Right lobe of liver (tissue), 6 donors: ENCODE results near the gene PDGFA. TPM values are rescaled to one million over a fixed set of nuclear protein-coding genes. Genes with fewer than 3 reads are reported as not detected.

Experiments
- ATAC-seq, 4 donors: fragments of 200-7000 bp; cut with Tn5 transposase; one replicate each; pipeline ENCODE4 v1.9.1; 2020; ENCODE audit warnings: mild to moderate bottlenecking in 4 of 4, moderate library complexity in 4 of 4
- DNase-seq, 3 donors: peaks; one replicate each; pipeline ENCODE4 v3.0.0-alpha.2; 2020
- H3K27ac ChIP-seq, 3 donors: fragments of 200-600 bp; one replicate each; pipeline ENCODE4 v1.8.0; 2022
- H3K27me3 ChIP-seq, 2 donors: fragments of 200-600 bp; one replicate each; pipeline ENCODE4 v1.8.0; 2022
- H3K36me3 ChIP-seq, 4 donors: fragments of 200-600 bp; sonication (generic) in 1 of 4; one replicate each; pipeline versions ENCODE4 v1.5.1 to v1.8.0; 2017 to 2022; ENCODE audit warnings: control low read depth in 1 of 4
- H3K4me1 ChIP-seq, 4 donors: fragments of 200-600 bp; sonication (generic) in 1 of 4; one replicate each; pipeline versions ENCODE4 v1.5.1 to v1.8.0; 2017 to 2022; ENCODE audit warnings: control low read depth in 1 of 4
- H3K4me3 ChIP-seq, 3 donors: fragments of 200-600 bp; one replicate each; pipeline ENCODE4 v1.8.0; 2022
- H3K9me3 ChIP-seq, 4 donors: fragments of 200-600 bp; sonication (generic) in 1 of 4; one replicate each; pipeline versions ENCODE4 v1.5.1 to v1.8.0; 2017 to 2022; ENCODE audit warnings: control low read depth in 1 of 4
- CTCF ChIP-seq, 4 donors: fragments of 200-600 bp in 3 of 4; fragments of 450-650 bp in 1 of 4; IDR thresholded peaks; one replicate each; pipeline versions ENCODE4 v1.5.1 to v1.8.0; 2016 to 2022; ENCODE audit warnings: antibody characterized with exemption in 4 of 4, mild to moderate bottlenecking in 2 of 4
- POLR2A ChIP-seq: fragments of 450-650 bp; IDR thresholded peaks from one replicate; pipeline ENCODE4 v1.6.1; 2017; ENCODE audit warnings: antibody characterized with exemption, mild to moderate bottlenecking
- WGBS: methylation state at CpG from one replicate; pipeline ENCODE4 v1.1.6; 2018; ENCODE audit warnings: low coverage, low lambda C conversion rate; ENCODE audit not compliant: insufficient coverage; ENCODE audit errors: missing lambda C conversion rate; 5-methylcytosine and 5-hydroxymethylcytosine counted together
- intact Hi-C, 2 donors: fragments of 100-400 bp; cut with DNase I; formaldehyde crosslinking; loops; one replicate each; pipeline versions ENCODE4 v1.11.2 to v1.14.1; 2022
- total RNA-seq, 6 experiments: library from RNA; depleted of rRNA in 2 of 6; stranded (reverse); fragments of >200 nt in 2 of 6; fragmentation: NEBNext Ultra II Directional in 3 of 6; extraction: Animal tissue kit (Norgen Biotek cat#: 25700) in 3 of 6; gene quantifications; one replicate each; pipeline versions ENCODE4 v1.1.0 to v1.2.4, GENCODE V29; 2016 to 2023
- donor health status: DM: no; HTN: yes; CAD: no.
- donor health status: DM: no; HTN: no; CAD: no.
- donor health status: DM: no; HTN: no; CAD: no.
- donor health status: DM: no; HTN: yes; CAD: no.
- donor health status: DM: no; HTN: yes; CAD: no.

Gene PDGFA
- total RNA-seq, 6 experiments from 2014 or later = 2.3 to 20.9 (median 8.4) TPM

- no peaks in the 10 kb centered on the region for H3K36me3 ChIP-seq
- TF ChIP-seq CTCF (IDR thresholded peaks at IDR 0.05) = no peak
- no peak for TF ChIP-seq POLR2A
- no peaks in the 10 kb centered on the region for H3K9me3 ChIP-seq
- WGBS = 80% methylated on average over 1 of the region's 25 CpGs
- H3K4me3 ChIP-seq = no peak overlapping the region
- ATAC-seq (no peak), DNase-seq (peak in 2 of 3 donors; percentile 13 to 46)
- intact Hi-C loops = no loop called here
- no peak overlapping the region for H3K27ac ChIP-seq
- H3K4me1 ChIP-seq = no peaks in the 10 kb centered on the region
- H3K27me3 ChIP-seq = no peaks in the 10 kb centered on the region
Measured at GRCh38 chr7:510782-511281, 8.8 kb downstream of the PDGFA start.

GRCh38 chr7:510131-510481 is 9.5 kb downstream of the PDGFA start:
- Histone ChIP-seq H3K9me3 (no peaks in the 10 kb centered on the region), H3K4me3 (no peak overlapping the region), H3K27me3 (no peaks in the 10 kb centered on the region), H3K4me1 (no peaks in the 10 kb centered on the region), H3K36me3 (no peaks in the 10 kb centered on the region), H3K27ac (no peak overlapping the region)
- ATAC-seq (no peak), DNase-seq (peak in 2 of 3 donors; percentile 11 to 53)
- TF ChIP-seq POLR2A (no peak), CTCF (IDR thresholded peaks at IDR 0.05) (no peak)
- intact Hi-C loops = no loop called here
- 91% methylated on average over 9 of the region's 17 CpGs for WGBS

GRCh38 chr7:509426-510130 is 10.1 kb downstream of the PDGFA start:
- DNase-seq = peak in 2 of 3 donors; percentile 3 to 24
- Histone ChIP-seq H3K4me3 (no peak overlapping the region), H3K27ac (no peak overlapping the region), H3K36me3 (no peaks in the 10 kb centered on the region), H3K27me3 (no peaks in the 10 kb centered on the region), H3K9me3 (no peaks in the 10 kb centered on the region), H3K4me1 (peaks cover 0 to under 1% (median 0%) of the 10 kb centered on the region in 4 donors)
- no peak for ATAC-seq
- TF ChIP-seq CTCF (IDR thresholded peaks at IDR 0.05) = no peak
- TF ChIP-seq POLR2A = no peak
- intact Hi-C loops = no loop called here
- whole genome bisulfite sequencing = 93% methylated on average over 8 of the region's 20 CpGs

- intact Hi-C loops = no loop called here
- ATAC-seq = no peak
- Histone ChIP-seq H3K4me1 (peaks cover 0 to 10% (median 4%) of the 10 kb centered on the region in 4 donors), H3K4me3 (no peak overlapping the region), H3K27ac (no peak overlapping the region), H3K36me3 (no peaks in the 10 kb centered on the region), H3K27me3 (no peaks in the 10 kb centered on the region), H3K9me3 (no peaks in the 10 kb centered on the region)
- WGBS = 90% methylated on average over 5 of the region's 12 CpGs
- DNase-seq = peak in 1 of 3 donors; percentile 43
- TF ChIP-seq POLR2A (no peak), CTCF (IDR thresholded peaks at IDR 0.05) (no peak)
Measured at GRCh38 chr7:508461-509170, 11.0 kb downstream of the PDGFA start.
